NCI-H2171 (cell line): ENCODE data around the gene MMP12.

Experiments
- DNase-seq: peaks from one replicate; lab custom pipeline; 2025; lab: John Stamatoyannopoulos, UW

Gene MMP12

GRCh38 chr11:102850973-102851745 lies 23.6 kb downstream of the MMP12 start:
- no peak for DNase-seq

DNA sequence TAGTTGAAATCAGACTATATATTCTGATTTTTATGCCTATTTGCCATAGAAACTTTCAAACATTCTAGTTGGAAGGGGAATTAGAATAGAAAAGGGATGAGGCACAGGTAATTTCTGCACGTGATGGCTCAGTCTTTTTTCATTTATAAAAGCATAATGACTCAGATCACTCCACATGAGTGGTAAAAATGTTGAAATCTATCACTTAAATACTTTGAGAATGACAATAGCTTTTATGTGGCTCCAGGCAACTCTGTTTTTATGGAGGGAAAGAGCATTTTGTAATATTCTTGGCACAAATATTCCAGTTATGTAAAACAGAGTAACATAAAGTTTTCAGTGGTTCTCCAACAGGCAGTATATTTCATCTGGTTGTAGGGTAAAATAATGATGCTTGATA lies 25.5 kb downstream of the MMP12 start:
- DNase-seq = no peak

DNA sequence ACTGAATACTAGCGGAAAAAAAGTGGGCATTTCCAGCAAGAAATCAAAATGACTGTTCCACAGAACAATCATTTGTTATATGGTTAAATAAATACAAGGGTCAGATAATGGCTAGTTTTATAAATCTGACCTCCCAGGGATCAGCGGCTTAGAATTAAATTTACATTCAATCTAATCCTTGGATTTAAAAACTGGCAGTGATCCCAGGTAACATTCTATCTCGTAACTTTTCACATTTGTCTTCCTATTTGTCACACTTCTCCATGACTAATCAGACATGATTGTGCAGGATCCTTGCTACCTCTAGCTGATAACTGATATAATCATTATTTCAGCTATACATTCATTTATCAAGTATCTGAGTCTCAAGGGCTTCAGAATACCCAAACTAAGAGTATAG lies 28.5 kb downstream of the MMP12 start:
- DNase-seq = no peak

GRCh38 chr11:102843489-102843888 lies 31.3 kb downstream of the MMP12 start, which contains the start of gene MMP3:
TSS of gene MMP3 (minus strand) at chr11:102843609. CDS start at chr11:102843546, 63 bp downstream.
- no peak for DNase-seq

DNA sequence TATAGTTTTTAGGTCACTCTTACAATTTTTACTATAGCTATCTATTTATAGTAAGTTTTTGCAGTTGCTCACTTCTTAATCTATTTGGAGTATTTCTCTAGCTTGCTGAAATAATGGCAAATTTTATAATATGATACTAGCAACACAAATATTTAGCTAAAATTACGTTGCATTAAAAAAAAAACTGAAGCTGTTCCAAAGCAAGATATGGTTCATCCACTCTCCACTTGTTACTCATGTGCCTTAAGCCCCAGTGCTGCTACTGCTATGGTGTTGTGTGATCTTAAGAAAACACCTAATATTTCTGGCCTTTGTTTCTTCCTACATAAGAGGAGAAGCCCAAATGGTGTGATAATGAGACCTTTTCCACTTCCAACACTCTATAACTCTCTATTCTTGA lies 31.9 kb downstream of the MMP12 start:
- DNase-seq = no peak

DNA sequence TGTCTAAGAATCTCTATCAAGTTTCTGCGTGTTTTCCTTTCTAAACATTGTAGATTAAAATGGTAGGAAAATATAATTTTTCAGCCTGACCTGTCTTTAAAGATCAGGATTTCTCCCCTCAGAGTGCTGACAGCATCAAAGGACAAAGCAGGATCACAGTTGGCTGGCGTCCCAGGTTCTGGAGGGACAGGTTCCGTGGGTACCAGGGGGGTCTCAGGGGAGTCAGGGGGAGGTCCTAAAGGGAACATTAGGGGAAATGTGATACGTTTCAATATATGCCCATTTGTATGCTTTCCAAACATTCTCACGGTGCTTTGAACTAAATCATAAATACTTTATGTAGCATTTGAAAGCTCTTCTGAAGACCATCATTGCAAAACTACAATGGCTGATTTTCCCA lies 34.8 kb downstream of the MMP12 start:
- no peak for DNase-seq

DNA sequence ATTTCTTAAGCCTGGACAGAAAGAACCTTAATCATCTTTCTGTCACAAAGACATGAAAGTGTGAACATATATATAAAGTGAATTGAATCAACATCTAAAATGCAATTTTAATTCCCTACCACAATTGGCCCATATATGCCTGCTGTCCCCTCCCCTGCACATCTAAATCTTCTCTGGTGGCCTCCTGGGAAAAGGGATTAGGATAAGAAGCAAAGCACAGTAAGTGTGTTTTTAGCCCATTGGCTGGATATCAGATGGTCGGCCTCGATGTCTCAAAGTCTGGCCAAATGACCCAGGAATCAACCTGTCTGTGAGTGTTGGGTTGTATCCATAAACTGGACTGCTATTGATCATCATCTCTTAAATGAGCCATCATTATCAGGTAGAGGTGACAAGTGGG lies 37.1 kb downstream of the MMP12 start:
- no peak for DNase-seq

GRCh38 chr11:102837156-102837555 lies 37.6 kb downstream of the MMP12 start:
- DNase-seq = no peak

DNA sequence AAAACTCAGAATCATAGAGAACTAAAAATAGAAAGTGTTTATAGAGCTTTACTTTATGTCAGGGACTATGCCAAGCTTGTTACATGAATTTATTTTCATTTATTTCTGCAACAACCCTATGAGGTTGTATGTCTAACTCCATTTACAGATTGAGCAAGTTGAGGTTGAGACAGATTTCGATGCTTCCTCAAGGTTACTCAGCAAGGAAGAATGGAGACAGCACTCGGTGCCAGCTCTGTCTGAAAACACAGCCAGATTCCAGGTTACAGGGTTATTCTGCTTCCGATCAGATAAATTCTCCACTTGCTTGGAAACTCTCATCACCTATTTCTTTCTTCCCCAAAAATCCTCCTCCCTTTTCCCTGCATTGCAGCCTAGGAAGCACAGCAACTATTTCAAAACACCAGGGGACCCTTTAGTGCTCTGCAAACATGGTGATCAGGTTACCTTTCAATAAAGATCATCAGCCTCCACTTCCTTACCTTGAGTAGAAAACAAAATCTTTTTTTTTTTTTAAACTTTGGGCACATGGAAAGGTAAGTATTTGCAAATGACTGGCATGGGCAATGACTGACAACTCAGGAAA lies 38.4 kb downstream of the MMP12 start:
- no peak for DNase-seq

DNA sequence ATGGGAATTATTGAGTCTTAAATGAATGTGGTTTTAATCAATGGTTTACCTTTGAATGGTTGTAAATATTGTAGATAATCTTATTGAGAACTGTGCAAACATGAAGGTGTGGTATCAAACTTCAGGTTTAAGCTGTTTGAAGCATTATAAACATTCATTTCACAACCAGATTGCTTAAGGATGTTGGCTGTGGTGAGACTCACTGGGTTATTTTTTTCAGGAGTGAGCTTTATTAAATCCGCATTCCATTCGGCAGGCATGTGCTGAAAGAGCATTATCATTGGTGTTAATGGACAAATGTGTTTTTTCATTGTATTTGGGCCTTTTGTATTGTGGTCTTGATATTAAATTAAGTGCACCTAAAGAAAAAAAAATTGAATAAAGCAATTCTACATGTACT lies 41.1 kb downstream of the MMP12 start:
- DNase-seq = no peak

GRCh38 chr11:102832612-102833011 lies 42.2 kb downstream of the MMP12 start:
- no peak for DNase-seq

- DNase-seq = no peak
Observed at GRCh38 chr11:102831489-102832440, 43.0 kb downstream of the MMP12 start.

GRCh38 chr11:102831128-102831488 lies 43.7 kb downstream of the MMP12 start:
- no peak for DNase-seq

DNA sequence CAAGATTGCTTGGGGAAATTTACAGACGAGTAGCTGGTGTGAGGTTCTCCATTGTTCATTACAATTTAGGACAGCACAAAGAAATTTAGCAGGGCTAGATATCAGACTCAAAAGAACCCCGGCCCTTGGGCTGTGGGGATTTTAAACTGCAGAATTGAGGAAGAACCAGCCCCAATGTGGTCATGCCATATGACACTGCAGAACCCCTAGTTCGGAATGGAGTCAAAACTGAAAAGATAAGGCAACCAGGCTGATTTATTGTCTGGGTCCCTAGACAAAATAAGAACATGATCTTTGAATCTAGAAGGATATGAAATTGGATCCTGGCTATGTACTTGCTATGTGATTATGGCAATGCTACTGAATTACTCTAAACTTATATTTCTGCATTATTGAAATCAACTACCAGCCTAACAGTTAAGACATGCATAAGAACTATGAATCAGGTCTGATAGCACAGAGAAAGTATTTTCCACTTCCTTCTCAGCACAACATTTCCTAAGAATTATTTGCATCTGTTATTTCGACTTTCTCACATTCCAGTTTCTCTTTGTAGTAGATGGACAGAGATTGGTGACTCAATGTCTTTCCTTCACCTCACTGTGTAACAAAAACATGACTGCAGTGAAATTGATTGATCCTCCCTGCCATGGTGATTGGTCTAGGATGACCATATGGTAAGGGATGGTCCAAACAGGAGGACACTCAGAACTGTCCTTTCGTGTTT lies 44.6 kb downstream of the MMP12 start:
- no peak for DNase-seq

DNA sequence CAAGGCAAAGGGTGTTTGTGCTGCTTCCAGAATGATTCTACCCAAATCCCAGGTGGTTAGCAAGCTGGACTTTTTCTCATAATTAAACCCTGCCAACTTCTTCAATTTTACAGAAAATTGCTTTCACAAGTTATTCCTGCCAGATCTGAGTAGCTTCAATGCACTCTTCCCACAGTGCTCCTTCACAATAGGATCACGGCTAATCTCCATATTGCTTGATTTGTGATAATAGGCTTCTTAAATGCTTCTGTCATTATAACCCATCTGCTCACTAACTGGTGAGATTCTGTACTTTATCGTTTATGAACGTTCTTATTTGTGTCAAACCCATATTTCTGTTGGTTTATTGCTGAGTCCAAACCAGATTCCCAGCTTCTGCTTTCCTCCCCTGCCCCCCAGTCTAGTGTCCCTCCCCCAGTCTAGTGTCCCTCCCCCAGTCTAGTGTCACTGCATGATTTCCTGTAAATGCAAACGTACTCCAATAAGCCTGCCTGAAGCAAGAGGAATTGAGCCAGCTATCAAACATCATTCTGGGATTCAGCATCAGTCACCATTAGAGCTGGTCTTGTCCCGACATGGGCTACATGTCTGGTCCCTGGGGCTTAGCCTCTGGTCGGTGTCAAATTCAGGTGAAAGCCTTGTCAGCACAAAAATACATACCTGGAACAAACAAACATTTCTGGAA lies 45.3 kb downstream of the MMP12 start:
- no peak for DNase-seq

DNA sequence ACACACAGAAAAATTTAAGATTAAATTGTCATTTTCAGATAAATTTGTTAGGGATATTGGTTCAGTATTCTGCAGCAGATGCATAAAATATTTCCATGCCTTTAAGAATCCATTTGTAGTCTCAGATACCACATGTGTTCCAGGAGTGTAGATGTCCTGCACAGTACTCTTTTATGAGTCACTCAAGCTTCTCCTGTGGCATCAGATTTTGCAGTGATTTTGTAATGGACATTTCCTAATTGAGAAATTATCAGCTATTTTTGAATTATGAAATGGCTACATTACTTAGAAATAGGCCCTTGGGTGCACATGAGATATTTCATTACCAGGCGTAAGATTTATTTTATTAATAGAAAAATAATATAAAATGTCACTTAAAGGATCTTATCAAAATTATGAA lies 50.2 kb downstream of the MMP12 start:
- no peak for DNase-seq

DNA sequence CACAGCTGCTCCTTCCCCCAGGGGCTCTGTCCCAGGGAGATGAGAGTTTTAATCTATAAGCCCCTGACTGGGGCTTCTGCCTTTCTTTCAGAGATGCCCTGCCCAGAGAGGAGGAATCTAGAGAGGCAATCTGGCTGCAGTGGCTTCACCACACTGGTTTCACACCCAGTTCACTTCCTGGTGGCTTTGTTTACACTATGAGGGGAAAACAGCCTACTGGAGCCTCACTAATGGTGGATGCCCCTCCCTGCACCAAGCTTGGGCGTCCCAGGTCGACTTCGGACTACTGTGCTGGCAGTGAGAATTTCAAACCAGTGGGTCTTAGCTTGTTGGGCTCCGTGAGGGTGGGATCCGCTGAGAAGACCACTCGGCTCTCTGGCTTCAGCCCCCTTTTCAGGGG lies 55.3 kb downstream of the MMP12 start:
- no peak for DNase-seq

DNA sequence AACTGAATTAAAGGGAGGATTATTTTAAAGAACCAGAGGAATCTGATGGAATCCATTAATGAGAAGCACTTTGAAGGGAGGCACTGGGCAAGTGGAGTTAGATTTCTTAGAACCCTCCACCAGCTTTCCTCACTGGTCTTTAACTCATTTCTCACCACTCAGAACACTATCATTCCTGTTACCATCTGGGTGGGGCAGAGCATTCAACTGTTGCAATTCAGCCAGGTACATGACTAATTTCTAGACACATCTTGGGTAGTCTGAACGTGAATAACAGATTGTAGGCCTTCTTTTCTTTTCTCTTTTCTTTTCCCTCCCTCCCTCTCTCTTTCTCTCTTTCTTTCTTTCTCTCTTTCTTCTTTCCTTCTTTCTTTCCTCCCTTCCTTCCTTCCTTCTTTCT lies 61.3 kb downstream of the MMP12 start:
- no peak for DNase-seq
